Small intestine (tissue), 7 donors: ENCODE measurements around the gene MRPS33. TPM values are rescaled to one million over a fixed set of nuclear protein-coding genes. Genes with fewer than 3 reads are reported as not detected.
"Not testable (repeated sequence)": the region's sequence is repeated elsewhere in the genome, so short reads cannot be mapped to it uniquely, and the experiment has no call there.

Experiments used
- DNase-seq, 2 donors: peaks; one replicate each; pipeline versions ENCODE4 v3.0.0 to v3.0.0-alpha.2; 2013
- FAIRE-seq: peaks from 2 replicates; lab custom pipeline; 2012; peaks lifted over from hg19 to GRCh38; lab: Jason Lieb, UNC
- H3K27ac ChIP-seq, 3 donors: one replicate each; pipeline ENCODE4 v1.5.1; 2013; ENCODE audit warnings: low read length in 2 of 3, mild to moderate bottlenecking in 2 of 3, control low read depth in 1 of 3, inconsistent platforms in 1 of 3, low read depth in 1 of 3, moderate library complexity in 1 of 3
- H3K27me3 ChIP-seq, 3 donors: one replicate each; pipeline ENCODE4 v1.6.1; 2013; ENCODE audit warnings: low read length in 3 of 3, inconsistent platforms in 1 of 3; ENCODE audit not compliant: control insufficient read depth in 3 of 3, insufficient read depth in 3 of 3
- H3K36me3 ChIP-seq, 3 donors: one replicate each; pipeline ENCODE4 v1.6.1; 2013; ENCODE audit warnings: low read length in 3 of 3, inconsistent platforms in 1 of 3, low read depth in 1 of 3, mild to moderate bottlenecking in 1 of 3, moderate library complexity in 1 of 3; ENCODE audit not compliant: control insufficient read depth in 3 of 3, insufficient read depth in 2 of 3
- H3K4me1 ChIP-seq, 3 donors: one replicate each; pipeline ENCODE4 v1.6.1; 2013; ENCODE audit warnings: low read length in 2 of 3, inconsistent platforms in 1 of 3, low read depth in 1 of 3, mild to moderate bottlenecking in 1 of 3, moderate library complexity in 1 of 3; ENCODE audit not compliant: control insufficient read depth in 3 of 3, insufficient read depth in 2 of 3
- H3K4me3 ChIP-seq, 3 donors: one replicate each; pipeline ENCODE4 v1.5.1; 2013; ENCODE audit warnings: low read length in 3 of 3, control low read depth in 1 of 3, inconsistent platforms in 1 of 3, low read depth in 1 of 3, mild to moderate bottlenecking in 1 of 3, moderate library complexity in 1 of 3
- H3K9me3 ChIP-seq, 2 donors: one replicate each; pipeline ENCODE4 v1.6.1; 2013; ENCODE audit warnings: low read depth in 1 of 2, low read length in 1 of 2; ENCODE audit not compliant: control insufficient read depth in 2 of 2, insufficient read depth in 1 of 2
- WGBS, 3 donors: extraction: QIAGEN DNeasy Blood & Tissue Kit; methylation state at CpG; one replicate each; pipeline ENCODE4 v1.1.7; 2013; 5-methylcytosine and 5-hydroxymethylcytosine counted together
- polyA plus RNA-seq, 4 donors: library from polyadenylated mRNA; stranded (reverse) in 3 of 4; unstranded in 1 of 4; fragments of 200-250 nt in 3 of 4; fragments of 120-200 nt in 1 of 4; gene quantifications; one replicate each; pipeline versions ENCODE4 v1.2.1 to v1.2.3, GENCODE V29; 2013
- donor health status: healthy with polysubstance abuse.
- donor health status: control.
- donor health status: control.
- donor health status: Bipolar disorder and iron deficiency.
- donor health status: healthy.

MRPS33 gene
- polyA plus RNA-seq, 4 donors = 82.1 to 119 (median 104) TPM

- FAIRE-seq (no peak), DNase-seq (no peak)
- Histone ChIP-seq H3K27me3 (no peaks in the 10 kb centered on the region), H3K27ac (no peak overlapping the region), H3K36me3 (no peaks in the 10 kb centered on the region), H3K4me1 (no peaks in the 10 kb centered on the region), H3K9me3 (no peaks in the 10 kb centered on the region), H3K4me3 (no peak overlapping the region)
- WGBS, 3 donors = 78 to 83% (median 79%) methylated on average over 4 of the region's 4 CpGs
Observed at GRCh38 chr7:141043616-141044015, 28.9 kb upstream of the MRPS33 start.

GRCh38 chr7:141042222-141043193 is 27.8 kb upstream of the MRPS33 start:
- Histone ChIP-seq H3K27me3 (no peaks in the 10 kb centered on the region), H3K36me3 (no peaks in the 10 kb centered on the region), H3K9me3 (no peaks in the 10 kb centered on the region), H3K4me3 (no peak overlapping the region), H3K4me1 (no peaks in the 10 kb centered on the region), H3K27ac (no peak overlapping the region)
- 82 to 88% (median 84%) methylated on average over 14 of the region's 14 CpGs for WGBS, 3 donors
- FAIRE-seq (no peak), DNase-seq (peak in 1 of 2 donors; percentile 29)

GRCh38 chr7:141039376-141039775 is 24.6 kb upstream of the MRPS33 start:
- FAIRE-seq = no peak
- Histone ChIP-seq H3K36me3 (no peaks in the 10 kb centered on the region), H3K4me1 (no peaks in the 10 kb centered on the region), H3K27me3 (no peaks in the 10 kb centered on the region), H3K9me3 (no peaks in the 10 kb centered on the region), H3K27ac (no peak overlapping the region), H3K4me3 (no peak overlapping the region)
- DNase-seq = no peak
- 65 to 77% (median 72%) methylated on average over 3 of the region's 3 CpGs for WGBS, 3 donors

- 90 to 93% (median 92%) methylated on average over 2 to 3 of the region's 3 CpGs for WGBS, 3 donors
- not testable (repeated sequence) for FAIRE-seq, DNase-seq, H3K27ac ChIP-seq, H3K4me1 ChIP-seq, H3K27me3 ChIP-seq, H3K9me3 ChIP-seq, H3K36me3 ChIP-seq, H3K4me3 ChIP-seq
Observed at GRCh38 chr7:141038100-141038499, 23.3 kb upstream of the MRPS33 start.

- not testable (repeated sequence) for FAIRE-seq, H3K27ac ChIP-seq, H3K4me3 ChIP-seq, H3K9me3 ChIP-seq, H3K4me1 ChIP-seq, H3K36me3 ChIP-seq, H3K27me3 ChIP-seq, DNase-seq
- WGBS, 3 donors = 78 to 85% (median 82%) methylated on average over 27 to 30 of the region's 33 CpGs
Observed at GRCh38 chr7:141032539-141033323, 18.0 kb upstream of the MRPS33 start.

- no peak for DNase-seq
- FAIRE-seq = no peak
- Histone ChIP-seq H3K4me1 (no peaks in the 10 kb centered on the region), H3K9me3 (peaks cover 0 to 6% of the 10 kb centered on the region in 2 donors), H3K27me3 (no peaks in the 10 kb centered on the region), H3K4me3 (no peak overlapping the region), H3K36me3 (no peaks in the 10 kb centered on the region), H3K27ac (no peak overlapping the region)
- 71 to 79% (median 79%) methylated on average over 3 of the region's 3 CpGs for WGBS, 3 donors
Observed at GRCh38 chr7:141028767-141029166, 14.0 kb upstream of the MRPS33 start.

- Histone ChIP-seq H3K4me3 (no peak overlapping the region), H3K9me3 (peaks cover 0 to 6% of the 10 kb centered on the region in 2 donors), H3K27me3 (no peaks in the 10 kb centered on the region), H3K27ac (no peak overlapping the region), H3K36me3 (no peaks in the 10 kb centered on the region), H3K4me1 (no peaks in the 10 kb centered on the region)
- no peak for DNase-seq
- WGBS, 3 donors = 31 to 53% (median 52%) methylated on average over 3 of the region's 3 CpGs
- no peak for FAIRE-seq
Observed at GRCh38 chr7:141027043-141027442, 12.3 kb upstream of the MRPS33 start.

GRCh38 chr7:141024668-141025067 is 9.9 kb upstream of the MRPS33 start:
- no peaks in the 10 kb centered on the region for H3K4me1 ChIP-seq
- peaks cover 0 to 6% of the 10 kb centered on the region in 2 donors for H3K9me3 ChIP-seq
- no peak overlapping the region for H3K4me3 ChIP-seq
- FAIRE-seq (no peak), DNase-seq (no peak)
- no peaks in the 10 kb centered on the region for H3K36me3 ChIP-seq
- no peaks in the 10 kb centered on the region for H3K27me3 ChIP-seq
- 81 to 82% (median 81%) methylated on average over 1 of the region's 1 CpG for WGBS, 3 donors
- H3K27ac ChIP-seq = no peak overlapping the region
